Upper lobe of left lung (tissue), 4 donors: ENCODE results near the gene COL8A2.

Source experiments
- EP300 ChIP-seq, 4 donors: sonication (generic); formaldehyde crosslinking; IDR thresholded peaks; one replicate each; pipeline ENCODE4 v1.5.1; 2017; ENCODE audit warnings: antibody characterized with exemption in 4 of 4, control low read depth in 2 of 4
- POLR2A ChIP-seq, 4 donors: fragments of 450-650 bp; IDR thresholded peaks; one replicate each; pipeline ENCODE4 v1.5.1; 2016 to 2017; ENCODE audit warnings: antibody characterized with exemption in 4 of 4, mild to moderate bottlenecking in 2 of 4
- POLR2AphosphoS5 ChIP-seq, 2 donors: sonication (generic); formaldehyde crosslinking; IDR thresholded peaks; one replicate each; pipeline ENCODE4 v1.5.1; 2017; ENCODE audit warnings: antibody characterized with exemption in 2 of 2
- TF ChIP-seq, protein P1 (sequence below), 6 experiments: fragments of 450-650 bp in 4 of 6; fragments of 200-600 bp in 2 of 6; sonication (generic) in 2 of 6; IDR thresholded peaks; one replicate each; pipeline ENCODE4 v1.5.1; 2016 to 2019; ENCODE audit warnings: antibody characterized with exemption in 6 of 6

DNA sequence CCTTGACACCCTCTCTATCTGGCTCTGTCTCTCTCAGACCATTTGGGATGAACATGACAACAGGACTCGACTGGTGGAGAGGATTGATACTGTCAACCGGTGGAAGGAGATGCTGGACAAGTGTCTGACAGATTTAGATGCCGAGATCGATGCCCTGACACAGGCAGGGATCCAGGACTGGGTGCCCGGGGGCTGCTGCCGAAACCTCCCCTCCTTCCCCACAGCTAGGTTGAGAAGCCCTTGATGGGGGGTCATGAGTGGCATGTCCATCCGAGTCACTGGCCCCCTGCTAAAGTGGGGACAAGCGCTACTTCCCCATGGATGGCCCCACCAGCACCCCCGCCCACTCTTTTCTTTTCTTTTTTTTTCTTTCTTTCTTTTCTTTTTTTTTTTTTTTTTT, 39.9 kb downstream of the COL8A2 start:
- TF ChIP-seq, protein P1, sequence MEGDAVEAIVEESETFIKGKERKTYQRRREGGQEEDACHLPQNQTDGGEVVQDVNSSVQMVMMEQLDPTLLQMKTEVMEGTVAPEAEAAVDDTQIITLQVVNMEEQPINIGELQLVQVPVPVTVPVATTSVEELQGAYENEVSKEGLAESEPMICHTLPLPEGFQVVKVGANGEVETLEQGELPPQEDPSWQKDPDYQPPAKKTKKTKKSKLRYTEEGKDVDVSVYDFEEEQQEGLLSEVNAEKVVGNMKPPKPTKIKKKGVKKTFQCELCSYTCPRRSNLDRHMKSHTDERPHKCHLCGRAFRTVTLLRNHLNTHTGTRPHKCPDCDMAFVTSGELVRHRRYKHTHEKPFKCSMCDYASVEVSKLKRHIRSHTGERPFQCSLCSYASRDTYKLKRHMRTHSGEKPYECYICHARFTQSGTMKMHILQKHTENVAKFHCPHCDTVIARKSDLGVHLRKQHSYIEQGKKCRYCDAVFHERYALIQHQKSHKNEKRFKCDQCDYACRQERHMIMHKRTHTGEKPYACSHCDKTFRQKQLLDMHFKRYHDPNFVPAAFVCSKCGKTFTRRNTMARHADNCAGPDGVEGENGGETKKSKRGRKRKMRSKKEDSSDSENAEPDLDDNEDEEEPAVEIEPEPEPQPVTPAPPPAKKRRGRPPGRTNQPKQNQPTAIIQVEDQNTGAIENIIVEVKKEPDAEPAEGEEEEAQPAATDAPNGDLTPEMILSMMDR (IDR thresholded peaks at IDR 0.05): no peak
- TF ChIP-seq POLR2A (IDR thresholded peaks at IDR 0.05): no peak
- TF ChIP-seq POLR2AphosphoS5 (IDR thresholded peaks at IDR 0.05): no peak
- TF ChIP-seq EP300 (IDR thresholded peaks at IDR 0.05): no peak
